PFSK-1 (cell line): ENCODE measurements around the gene PRDM16.

Experiments used
- FOXP2 ChIP-seq: optimal IDR thresholded peaks from 2 replicates; pipeline ENCODE3; 2011; ENCODE audit warnings: borderline replicate concordance, control low read depth, inconsistent platforms; ENCODE audit not compliant: insufficient read depth; ENCODE audit errors: extremely low read length, extremely low read depth
- POLR2AphosphoS5 ChIP-seq: IDR thresholded peaks from 2 replicates; pipeline ENCODE4 v1.6.1; 2012; ENCODE audit warnings: low read depth, mild to moderate bottlenecking, control low read depth, low read length, moderate library complexity
- REST ChIP-seq, 2 experiments: IDR thresholded peaks; 2 replicates each; pipeline versions ENCODE4 v1.6.1 to v1.8.0; 2011 to 2012; ENCODE audit warnings: low read depth in 2 of 2, low read length in 2 of 2, control low read depth in 1 of 2, inconsistent platforms in 1 of 2, mild to moderate bottlenecking in 1 of 2, moderate library complexity in 1 of 2; ENCODE audit not compliant: insufficient read depth in 1 of 2
- SIN3A ChIP-seq: IDR thresholded peaks from 2 replicates; pipeline ENCODE4 v1.6.1; 2012; ENCODE audit warnings: mild to moderate bottlenecking, low read length, moderate library complexity, borderline replicate concordance; ENCODE audit not compliant: insufficient read depth
- TAF1 ChIP-seq: IDR thresholded peaks from 2 replicates; pipeline ENCODE4 v1.6.1; 2012; ENCODE audit warnings: low read length, control low read depth, borderline replicate concordance; ENCODE audit not compliant: insufficient read depth

PRDM16 gene

GRCh38 chr1:3387401-3387800, 318.4 kb downstream of the PRDM16 start:
- TF ChIP-seq REST (IDR thresholded peaks at IDR 0.05; ENCODE audit: insufficient read depth in 1 of 2, low read depth in 2 of 2, low read length in 2 of 2) (no peak), FOXP2 (no peak), SIN3A (no peak), TAF1 (no peak)

- TF ChIP-seq FOXP2 (no peak), POLR2AphosphoS5 (no peak), SIN3A (no peak), REST (IDR thresholded peaks at IDR 0.05; ENCODE audit: insufficient read depth in 1 of 2, low read depth in 2 of 2, low read length in 2 of 2) (no peak), TAF1 (no peak)
Observed at GRCh38 chr1:3389093-3389833, 320.3 kb downstream of the PRDM16 start.

GRCh38 chr1:3390291-3390690, 321.3 kb downstream of the PRDM16 start:
- no peak for TF ChIP-seq TAF1
- TF ChIP-seq FOXP2: no peak
- no peak for TF ChIP-seq SIN3A
- TF ChIP-seq REST (IDR thresholded peaks at IDR 0.05; ENCODE audit: insufficient read depth in 1 of 2, low read depth in 2 of 2, low read length in 2 of 2): no peak
- TF ChIP-seq POLR2AphosphoS5: no peak

- no peak for TF ChIP-seq REST (IDR thresholded peaks at IDR 0.05; ENCODE audit: insufficient read depth in 1 of 2, low read depth in 2 of 2, low read length in 2 of 2)
Observed at GRCh38 chr1:3391711-3392110, 322.7 kb downstream of the PRDM16 start.
